GM13977 (cell line): ENCODE results near the gene GNAS.

Experiments
- DNase-seq: peaks from one replicate; pipeline ENCODE4 v3.0.0; 2012; ENCODE audit warnings: low spot score
- in situ Hi-C: fragments of 300-500 bp; cut with MboI; formaldehyde crosslinking; loops from one replicate; pipeline ENCODE4 v1.12.0; 2022; ENCODE audit warnings: low sequenced_read_pairs, low pct_unique_long_range_greater_than_20kb, mixed read lengths, inconsistent platforms; ENCODE audit not compliant: unreplicated experiment
- TF ChIP-seq, protein P1 (sequence below): IDR thresholded peaks from 2 replicates; pipeline ENCODE4 v1.5.1; 2012; ENCODE audit warnings: mild to moderate bottlenecking, control low read depth; ENCODE audit not compliant: insufficient read depth; ENCODE audit errors: extremely low read depth, missing control alignments

GNAS gene

DNA sequence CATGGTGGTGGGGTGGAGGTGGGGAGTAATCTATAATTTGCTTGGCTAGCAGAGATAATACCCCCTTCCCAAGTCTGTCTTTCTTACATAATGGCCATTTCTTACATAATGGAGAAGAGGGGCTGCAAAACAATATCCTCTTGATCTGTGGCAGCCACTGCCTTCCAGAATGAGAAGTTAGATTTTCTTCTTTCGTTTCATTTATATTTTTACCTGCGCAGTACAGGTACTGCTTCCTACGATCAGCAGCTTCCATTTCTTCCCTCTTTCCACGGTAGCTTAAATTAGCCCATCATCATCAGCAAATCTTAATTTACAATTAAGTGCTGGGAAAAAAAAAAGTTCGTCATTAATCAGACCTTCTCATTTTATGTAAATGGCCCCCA, 30.2 kb downstream of the GNAS start:
- no peak for DNase-seq
- in situ Hi-C loops, result no loop called here
- TF ChIP-seq, protein P1, sequence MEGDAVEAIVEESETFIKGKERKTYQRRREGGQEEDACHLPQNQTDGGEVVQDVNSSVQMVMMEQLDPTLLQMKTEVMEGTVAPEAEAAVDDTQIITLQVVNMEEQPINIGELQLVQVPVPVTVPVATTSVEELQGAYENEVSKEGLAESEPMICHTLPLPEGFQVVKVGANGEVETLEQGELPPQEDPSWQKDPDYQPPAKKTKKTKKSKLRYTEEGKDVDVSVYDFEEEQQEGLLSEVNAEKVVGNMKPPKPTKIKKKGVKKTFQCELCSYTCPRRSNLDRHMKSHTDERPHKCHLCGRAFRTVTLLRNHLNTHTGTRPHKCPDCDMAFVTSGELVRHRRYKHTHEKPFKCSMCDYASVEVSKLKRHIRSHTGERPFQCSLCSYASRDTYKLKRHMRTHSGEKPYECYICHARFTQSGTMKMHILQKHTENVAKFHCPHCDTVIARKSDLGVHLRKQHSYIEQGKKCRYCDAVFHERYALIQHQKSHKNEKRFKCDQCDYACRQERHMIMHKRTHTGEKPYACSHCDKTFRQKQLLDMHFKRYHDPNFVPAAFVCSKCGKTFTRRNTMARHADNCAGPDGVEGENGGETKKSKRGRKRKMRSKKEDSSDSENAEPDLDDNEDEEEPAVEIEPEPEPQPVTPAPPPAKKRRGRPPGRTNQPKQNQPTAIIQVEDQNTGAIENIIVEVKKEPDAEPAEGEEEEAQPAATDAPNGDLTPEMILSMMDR, result no peak

DNA sequence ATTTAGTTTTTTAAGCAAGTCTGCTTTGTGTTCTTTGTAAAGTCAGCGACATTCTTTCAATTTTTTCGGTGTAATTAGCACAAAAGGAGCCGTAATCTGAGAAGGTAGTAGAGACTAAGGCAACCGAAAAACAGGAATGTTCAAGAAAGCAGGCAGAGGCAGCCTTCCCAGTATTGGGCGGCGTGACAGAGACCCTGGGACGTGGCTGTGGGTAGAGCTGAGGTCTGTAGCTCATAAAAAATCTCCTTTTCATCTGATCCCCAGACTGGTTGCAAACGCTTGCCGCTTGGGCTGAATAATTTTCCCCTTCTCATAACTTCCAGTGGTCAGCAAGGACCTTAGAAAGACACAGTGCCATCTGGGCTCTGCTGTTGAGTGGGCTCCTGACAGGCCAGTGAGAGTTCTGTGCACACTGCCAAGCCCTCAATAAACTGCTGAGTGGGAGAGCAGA, 30.8 kb downstream of the GNAS start:
- in situ Hi-C loops, result no loop called here
- TF ChIP-seq, protein P1, result no peak

DNA sequence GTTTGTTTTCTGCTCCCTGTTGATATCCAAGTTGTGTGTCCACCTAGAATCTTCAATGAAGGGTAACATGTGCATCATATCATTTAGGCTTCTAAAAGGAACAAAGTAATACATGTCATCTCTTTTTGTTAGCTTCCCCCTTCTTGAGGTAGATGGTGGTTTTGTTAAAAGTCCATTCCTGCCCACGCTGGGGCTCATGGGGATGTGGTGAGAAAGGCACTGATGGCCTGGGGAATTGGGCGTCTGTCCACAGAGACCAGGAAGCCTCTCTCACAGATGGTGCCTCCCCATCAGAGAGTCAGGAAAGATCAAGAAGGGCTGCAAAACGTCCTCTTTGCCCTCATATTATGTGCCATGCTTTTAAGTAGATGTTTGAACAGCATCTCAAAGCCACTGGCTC, 32.5 kb downstream of the GNAS start:
- no peak for DNase-seq
- TF ChIP-seq, protein P1, result no peak
- in situ Hi-C loops, result no loop called here

More for the DNA sequence above, 30.8 kb downstream of the GNAS start:
- DNase-seq, result no peak

DNA sequence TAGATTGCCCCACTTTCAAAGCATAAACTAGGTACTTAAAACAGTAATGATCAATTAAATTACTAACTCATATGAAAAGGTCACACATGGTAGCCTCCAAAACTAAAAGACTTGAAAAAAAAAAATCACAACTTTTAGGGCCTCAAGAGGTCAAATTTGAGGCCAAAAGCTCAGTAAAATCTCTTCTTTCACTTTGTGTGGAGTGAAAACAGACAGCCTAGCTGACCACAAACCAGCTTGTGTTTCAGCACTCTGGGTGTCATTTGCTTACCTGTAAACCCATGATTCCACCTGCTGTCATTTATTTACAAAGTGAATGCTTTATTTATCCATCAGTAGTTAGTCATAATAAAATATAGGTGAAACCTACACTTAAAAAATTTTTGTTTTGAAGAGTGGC, 34.0 kb downstream of the GNAS start:
- peak; percentile 72 for DNase-seq
- in situ Hi-C loops, result no loop called here
- TF ChIP-seq, protein P1, result no peak

DNA sequence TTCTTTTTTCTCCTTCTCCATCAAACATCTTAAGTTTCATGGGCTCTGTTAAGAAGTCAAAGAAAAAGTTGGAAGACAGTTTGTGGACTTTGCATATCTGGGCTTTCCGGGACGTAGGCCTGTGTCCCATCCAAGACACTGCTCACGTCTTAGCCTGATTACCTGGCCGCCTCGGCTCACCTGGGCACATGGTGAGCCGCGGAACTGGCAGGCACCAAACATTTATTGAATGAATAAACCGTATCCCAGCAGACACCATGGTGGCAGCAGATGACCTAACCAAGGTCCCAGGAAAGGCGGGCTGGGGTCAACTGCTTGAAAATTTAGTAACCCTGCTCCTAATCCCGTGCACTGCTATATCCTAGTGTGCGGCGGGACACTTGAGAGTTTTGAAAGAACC, 35.6 kb downstream of the GNAS start:
- in situ Hi-C loops, result no loop called here
- TF ChIP-seq, protein P1, result no peak
- no peak for DNase-seq

DNA sequence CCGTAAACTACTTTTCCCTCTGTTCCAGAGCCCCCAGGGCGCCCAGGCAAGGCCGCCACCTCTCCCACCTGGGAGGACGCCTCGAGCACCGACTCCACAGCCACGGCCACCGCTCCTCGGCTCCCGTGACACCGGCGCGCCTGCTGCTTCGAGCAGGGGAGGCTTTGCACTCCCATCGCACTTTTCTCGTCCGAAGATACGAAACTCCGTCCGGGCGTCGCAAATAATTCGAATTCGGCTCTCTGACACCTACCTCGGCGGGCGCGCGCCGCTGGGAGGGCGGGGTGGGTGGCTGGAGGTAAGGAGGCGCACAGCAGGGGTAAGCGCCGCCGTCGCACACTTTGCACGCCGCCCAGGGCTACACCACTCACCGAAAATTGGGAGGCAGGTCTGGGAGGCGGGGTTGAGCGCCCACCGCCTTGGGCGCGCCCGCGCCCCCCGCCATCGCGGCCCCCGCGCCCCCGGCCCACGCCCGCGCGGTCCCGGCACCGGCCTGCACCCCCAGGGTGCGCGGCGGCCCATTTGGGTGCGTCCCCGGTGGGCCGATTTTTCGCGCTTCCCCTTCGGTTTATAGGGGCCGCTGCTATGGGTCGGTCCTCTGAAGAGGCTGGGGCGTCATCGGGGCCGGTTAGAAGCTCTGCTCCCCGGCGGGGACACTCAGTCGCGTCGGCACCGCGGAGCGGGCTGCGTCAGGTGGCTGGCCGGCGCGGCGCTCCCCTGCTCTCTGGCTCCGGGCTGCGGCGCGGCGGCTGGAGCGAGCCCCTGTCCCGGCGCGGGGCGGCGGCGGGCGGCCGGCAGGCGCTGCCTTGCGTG, 36.2 kb downstream of the GNAS start:
- DNase-seq, result peak; percentile 91
- TF ChIP-seq, protein P1, result no peak
- in situ Hi-C loops, result no loop called here
